WI38 (cell line): ENCODE data around the gene B4GALNT3.

Experiments used
- H3K4me3 ChIP-seq: 2 replicates; pipeline ENCODE4 v1.5.1; 2011; ENCODE audit warnings: low read depth, mild to moderate bottlenecking, control low read depth, low read length
- CTCF ChIP-seq: IDR thresholded peaks from 2 replicates; pipeline ENCODE4 v1.5.1; 2012; ENCODE audit warnings: low read depth, mild to moderate bottlenecking, control low read depth, low read length

Gene B4GALNT3

GRCh38 chr12:570921-571794 lies 111.4 kb downstream of the B4GALNT3 start:
- peak overlapping the region; percentile 69 for H3K4me3 ChIP-seq

GRCh38 chr12:571795-572531 lies 112.2 kb downstream of the B4GALNT3 start:
- no peak for TF ChIP-seq CTCF
- H3K4me3 ChIP-seq = no peak overlapping the region

More at GRCh38 chr12:570921-571794, 111.4 kb downstream of the B4GALNT3 start:
- no peak for TF ChIP-seq CTCF

GRCh38 chr12:572532-572899 lies 112.8 kb downstream of the B4GALNT3 start:
- no peak overlapping the region for H3K4me3 ChIP-seq
- TF ChIP-seq CTCF = no peak

DNA sequence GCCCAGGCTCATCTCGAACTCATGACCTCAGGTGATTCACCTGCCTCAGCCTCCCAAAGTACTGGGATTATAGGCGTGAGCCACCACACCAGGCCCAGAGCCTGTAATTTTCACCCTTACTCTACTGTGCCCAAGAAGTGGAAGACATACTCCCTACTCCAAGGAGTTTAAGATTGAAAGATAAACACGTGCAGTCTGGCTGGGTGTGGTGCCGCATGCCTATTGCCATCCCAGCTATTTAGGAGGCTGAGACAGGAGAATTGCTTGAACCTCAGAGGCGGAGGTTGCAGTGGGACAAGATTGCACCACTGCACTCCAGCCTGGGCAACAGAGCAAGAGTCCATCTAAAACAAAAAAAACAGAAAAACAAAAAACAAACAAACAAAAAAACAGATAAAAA lies 113.5 kb downstream of the B4GALNT3 start:
- H3K4me3 ChIP-seq = no peak overlapping the region
- TF ChIP-seq CTCF = no peak

DNA sequence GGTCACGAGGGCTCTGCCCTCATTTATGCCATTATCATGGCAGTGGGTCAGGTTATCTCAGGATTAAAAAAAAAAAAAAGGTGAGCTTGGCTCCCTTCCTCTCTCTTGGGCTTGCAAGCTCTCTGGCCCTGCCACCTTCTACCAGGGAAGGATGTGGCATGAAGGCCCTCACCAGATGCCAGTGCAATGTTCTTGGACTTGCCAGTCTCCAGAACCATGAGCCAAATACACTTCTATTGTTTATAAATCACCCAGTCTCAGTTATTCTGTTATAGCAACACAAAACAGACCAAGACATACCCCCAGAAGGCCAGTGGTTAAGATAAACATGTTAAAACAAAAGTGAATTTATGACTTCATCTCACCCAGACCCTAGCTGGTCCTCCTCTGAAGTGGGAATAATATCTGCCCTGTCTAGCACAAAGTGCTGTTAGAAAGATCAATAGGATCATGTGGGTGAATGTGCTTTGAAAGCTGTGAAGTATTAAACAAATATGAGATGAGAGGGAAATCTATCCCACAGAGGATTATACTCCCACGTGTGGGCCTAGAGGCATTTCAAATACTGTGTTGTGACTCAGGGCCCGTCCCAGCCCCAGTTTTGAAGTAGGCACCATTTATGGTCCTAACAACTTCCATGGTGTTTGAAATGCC lies 114.9 kb downstream of the B4GALNT3 start:
- no peak overlapping the region for H3K4me3 ChIP-seq
- TF ChIP-seq CTCF = no peak

- no peak for TF ChIP-seq CTCF
- no peak overlapping the region for H3K4me3 ChIP-seq
These were observed 115.4 kb downstream of the B4GALNT3 start for GRCh38 chr12:575129-575502.
